Activated CD4-positive, alpha-beta memory T cell treated with anti-CD3 and anti-CD28 coated beads, Interleukin-2, amount 10 ng/mL, durations not matched to agents 7 days and 5 days (primary cell): ENCODE data around the gene KIF12. TPM values are rescaled to one million over a fixed set of nuclear protein-coding genes. Genes with fewer than 3 reads are reported as not detected.
"Not testable (repeated sequence)": the region's sequence is repeated elsewhere in the genome, so short reads cannot be mapped to it uniquely, and the experiment has no call there.

Experiments
- CTCF ChIA-PET: fragments of 350-600 bp; sonication (Branson Sonifier 250); formaldehyde crosslinking; loops from one replicate; lab custom pipeline; 2021; ENCODE audit warnings: antibody characterized with exemption, inconsistent platforms; lab: Charles Lee
- POLR2A ChIA-PET: fragments of 350-600 bp; sonication (Branson Sonifier 250); formaldehyde crosslinking; loops from one replicate; lab custom pipeline; 2021; ENCODE audit warnings: antibody characterized with exemption; lab: Charles Lee
- DNase-seq: peaks from one replicate; pipeline ENCODE4 v3.0.0-alpha.2; 2020
- H3K27ac Mint-ChIP-seq: one replicate; pipeline ENCODE4 v1.8.0; 2021; ENCODE audit warnings: mild to moderate bottlenecking, mixed read lengths
- H3K27me3 Mint-ChIP-seq: one replicate; pipeline ENCODE4 v1.8.0; 2021; ENCODE audit warnings: mixed read lengths
- H3K36me3 Mint-ChIP-seq: one replicate; pipeline ENCODE4 v1.8.0; 2021; ENCODE audit warnings: low read depth, mixed read lengths
- H3K4me1 Mint-ChIP-seq: one replicate; pipeline ENCODE4 v1.8.0; 2021; ENCODE audit warnings: mixed read lengths
- H3K4me3 Mint-ChIP-seq: one replicate; pipeline ENCODE4 v1.8.0; 2021; ENCODE audit warnings: mild to moderate bottlenecking, mixed read lengths
- H3K9me3 Mint-ChIP-seq: one replicate; pipeline ENCODE4 v1.8.0; 2021; ENCODE audit warnings: mixed read lengths
- total RNA-seq, 2 experiments: library from RNA; stranded (reverse); gene quantifications; one replicate each; pipeline ENCODE4 v1.2.3, GENCODE V29; 2021

The KIF12 gene
- total RNA-seq, 2 experiments from 2014 or later = not detected

GRCh38 chr9:114083666-114084065 lies 15.4 kb downstream of the KIF12 start:
- CTCF ChIA-PET = interaction anchor here (0.7 to 2.6 kb wide), 13 partner anchors 9 to 215 kb away, joined by 3 to 20 read pairs (median 4); partner anchors contain the start of gene KIF12
- Mint-ChIP-seq H3K27me3 (peaks cover 5% of the 10 kb centered on the region), H3K4me1 (no peaks in the 10 kb centered on the region), H3K9me3 (no peaks in the 10 kb centered on the region), H3K4me3 (no peak overlapping the region), H3K27ac (no peak overlapping the region), H3K36me3 (no peaks in the 10 kb centered on the region)
- POLR2A ChIA-PET = no interaction called here
- no peak for DNase-seq

- not testable (repeated sequence) for H3K4me3 Mint-ChIP-seq, H3K4me1 Mint-ChIP-seq, H3K27ac Mint-ChIP-seq, H3K9me3 Mint-ChIP-seq, H3K36me3 Mint-ChIP-seq, DNase-seq, H3K27me3 Mint-ChIP-seq
- CTCF ChIA-PET = interaction anchor here (0.6 to 2.6 kb wide), 20 partner anchors 10 to 229 kb away, joined by 3 to 20 read pairs (median 4); partner anchors contain the start of gene KIF12
- POLR2A ChIA-PET = interaction anchor here (1.6 kb wide), 1 partner anchor 208 kb away, joined by 5 read pairs; no protein-coding TSS in a partner anchor
Observed at GRCh38 chr9:114082763-114083412, 16.2 kb downstream of the KIF12 start.

GRCh38 chr9:114082017-114082762 lies 16.9 kb downstream of the KIF12 start:
- H3K27me3 Mint-ChIP-seq = peaks cover 2% of the 10 kb centered on the region
- no peaks in the 10 kb centered on the region for H3K9me3 Mint-ChIP-seq
- H3K4me3 Mint-ChIP-seq = no peak overlapping the region
- ChIA-PET POLR2A (interaction anchor here (1.6 kb wide), 1 partner anchor 209 kb away, joined by 5 read pairs; no protein-coding TSS in a partner anchor), CTCF (interaction anchor here (0.6 to 2.6 kb wide), 18 partner anchors 10 to 230 kb away, joined by 3 to 20 read pairs (median 4); partner anchors contain the start of gene KIF12)
- peak; percentile 79 for DNase-seq
- no peaks in the 10 kb centered on the region for H3K4me1 Mint-ChIP-seq
- no peak overlapping the region for H3K27ac Mint-ChIP-seq
- H3K36me3 Mint-ChIP-seq = no peaks in the 10 kb centered on the region

GRCh38 chr9:114081441-114082016 lies 17.6 kb downstream of the KIF12 start:
- Mint-ChIP-seq H3K27me3 (peaks cover 1% of the 10 kb centered on the region), H3K27ac (no peak overlapping the region), H3K4me3 (no peak overlapping the region), H3K36me3 (no peaks in the 10 kb centered on the region), H3K9me3 (no peaks in the 10 kb centered on the region), H3K4me1 (no peaks in the 10 kb centered on the region)
- DNase-seq = no peak
- ChIA-PET POLR2A (no interaction called here), CTCF (interaction anchor here (2.1 to 2.6 kb wide), 2 partner anchors 11 to 209 kb away, joined by 9 to 20 read pairs; no protein-coding TSS in a partner anchor)

- ChIA-PET CTCF (no interaction called here), POLR2A (no interaction called here)
- H3K27ac Mint-ChIP-seq = no peak overlapping the region
- H3K9me3 Mint-ChIP-seq = no peaks in the 10 kb centered on the region
- no peak overlapping the region for H3K4me3 Mint-ChIP-seq
- peaks cover 1% of the 10 kb centered on the region for H3K27me3 Mint-ChIP-seq
- DNase-seq = no peak
- no peaks in the 10 kb centered on the region for H3K36me3 Mint-ChIP-seq
- no peaks in the 10 kb centered on the region for H3K4me1 Mint-ChIP-seq
Observed at GRCh38 chr9:114080773-114081440, 18.2 kb downstream of the KIF12 start.

GRCh38 chr9:114080195-114080772 lies 18.8 kb downstream of the KIF12 start:
- Mint-ChIP-seq H3K4me1 (no peaks in the 10 kb centered on the region), H3K27ac (no peak overlapping the region), H3K9me3 (no peaks in the 10 kb centered on the region), H3K36me3 (no peaks in the 10 kb centered on the region), H3K27me3 (peaks cover 1% of the 10 kb centered on the region), H3K4me3 (no peak overlapping the region)
- ChIA-PET CTCF (no interaction called here), POLR2A (no interaction called here)
- DNase-seq = no peak

- Mint-ChIP-seq H3K36me3 (no peaks in the 10 kb centered on the region), H3K4me3 (no peak overlapping the region), H3K4me1 (no peaks in the 10 kb centered on the region), H3K9me3 (no peaks in the 10 kb centered on the region), H3K27ac (no peak overlapping the region), H3K27me3 (peaks cover 1% of the 10 kb centered on the region)
- ChIA-PET CTCF (interaction anchor here (1.5 kb wide), 1 partner anchor 18 kb away, joined by 3 read pairs; no protein-coding TSS in a partner anchor), POLR2A (no interaction called here)
- no peak for DNase-seq
Observed at GRCh38 chr9:114078781-114079156, 20.3 kb downstream of the KIF12 start.

- ChIA-PET POLR2A (no interaction called here), CTCF (interaction anchor here (1.5 kb wide), 1 partner anchor 18 kb away, joined by 3 read pairs; no protein-coding TSS in a partner anchor)
- H3K36me3 Mint-ChIP-seq = no peaks in the 10 kb centered on the region
- H3K4me1 Mint-ChIP-seq = no peaks in the 10 kb centered on the region
- H3K27me3 Mint-ChIP-seq = peaks cover 1% of the 10 kb centered on the region
- no peaks in the 10 kb centered on the region for H3K9me3 Mint-ChIP-seq
- no peak for DNase-seq
- no peak within 1 kb of the TSS for H3K27ac Mint-ChIP-seq
- no peak within 1 kb of the TSS for H3K4me3 Mint-ChIP-seq
Observed at GRCh38 chr9:114078021-114078780, 20.9 kb downstream of the KIF12 start, which contains the start of gene AMBP. Gene AMBP (minus strand): TSS chr9:114078300. CDS start chr9:114078209, 91 bp downstream.

GRCh38 chr9:114077162-114077837 lies 21.8 kb downstream of the KIF12 start:
- H3K27ac Mint-ChIP-seq = no peak overlapping the region
- no peaks in the 10 kb centered on the region for H3K36me3 Mint-ChIP-seq
- no peaks in the 10 kb centered on the region for H3K9me3 Mint-ChIP-seq
- peaks cover 1% of the 10 kb centered on the region for H3K27me3 Mint-ChIP-seq
- no peak overlapping the region for H3K4me3 Mint-ChIP-seq
- CTCF ChIA-PET = no interaction called here
- POLR2A ChIA-PET = no interaction called here
- no peaks in the 10 kb centered on the region for H3K4me1 Mint-ChIP-seq
- no peak for DNase-seq

GRCh38 chr9:114076237-114077161 lies 22.6 kb downstream of the KIF12 start:
- H3K36me3 Mint-ChIP-seq = no peaks in the 10 kb centered on the region
- H3K4me1 Mint-ChIP-seq = no peaks in the 10 kb centered on the region
- POLR2A ChIA-PET = no interaction called here
- H3K27ac Mint-ChIP-seq = no peak overlapping the region
- CTCF ChIA-PET = no interaction called here
- H3K9me3 Mint-ChIP-seq = no peaks in the 10 kb centered on the region
- H3K4me3 Mint-ChIP-seq = no peak overlapping the region
- no peak for DNase-seq
- peaks cover 1% of the 10 kb centered on the region for H3K27me3 Mint-ChIP-seq

GRCh38 chr9:114075602-114076001 lies 23.5 kb downstream of the KIF12 start:
- no peak for DNase-seq
- Mint-ChIP-seq H3K9me3 (no peaks in the 10 kb centered on the region), H3K4me1 (no peaks in the 10 kb centered on the region), H3K36me3 (no peaks in the 10 kb centered on the region), H3K27me3 (peaks cover 1% of the 10 kb centered on the region), H3K27ac (no peak overlapping the region), H3K4me3 (no peak overlapping the region)
- ChIA-PET CTCF (no interaction called here), POLR2A (no interaction called here)
